ENCODE data around the gene ADGRD2.

ADGRD2 gene

DNA sequence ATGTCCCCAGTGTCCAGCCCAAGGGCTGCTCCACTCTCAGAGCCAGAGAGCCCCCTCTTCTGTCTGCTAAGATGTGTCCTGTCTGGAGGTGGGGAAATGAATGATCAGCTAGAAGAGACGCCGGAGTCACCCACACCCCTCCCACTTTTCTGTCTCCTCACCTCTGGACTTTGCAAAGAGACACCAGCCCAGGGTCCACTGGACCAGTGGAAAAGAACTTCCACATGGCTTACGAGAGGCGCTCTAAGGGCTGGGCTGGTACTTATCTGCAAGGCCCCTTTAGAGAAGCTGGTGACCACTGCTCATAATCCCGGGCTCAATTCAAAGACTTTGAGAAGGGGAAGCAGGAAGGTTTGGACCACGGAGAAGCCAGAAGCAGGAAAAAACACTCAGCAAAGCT is 47.8 kb downstream of the ADGRD2 start:
- no peak for DNase-seq (ENCODE audit: low spot score)

- no peak for DNase-seq (ENCODE audit: low spot score)
Measured at GRCh38 chr9:124498499-124499146, 48.4 kb downstream of the ADGRD2 start.

- no peak for DNase-seq (ENCODE audit: low spot score)
Measured at GRCh38 chr9:124499216-124499615, 49.0 kb downstream of the ADGRD2 start.

DNA sequence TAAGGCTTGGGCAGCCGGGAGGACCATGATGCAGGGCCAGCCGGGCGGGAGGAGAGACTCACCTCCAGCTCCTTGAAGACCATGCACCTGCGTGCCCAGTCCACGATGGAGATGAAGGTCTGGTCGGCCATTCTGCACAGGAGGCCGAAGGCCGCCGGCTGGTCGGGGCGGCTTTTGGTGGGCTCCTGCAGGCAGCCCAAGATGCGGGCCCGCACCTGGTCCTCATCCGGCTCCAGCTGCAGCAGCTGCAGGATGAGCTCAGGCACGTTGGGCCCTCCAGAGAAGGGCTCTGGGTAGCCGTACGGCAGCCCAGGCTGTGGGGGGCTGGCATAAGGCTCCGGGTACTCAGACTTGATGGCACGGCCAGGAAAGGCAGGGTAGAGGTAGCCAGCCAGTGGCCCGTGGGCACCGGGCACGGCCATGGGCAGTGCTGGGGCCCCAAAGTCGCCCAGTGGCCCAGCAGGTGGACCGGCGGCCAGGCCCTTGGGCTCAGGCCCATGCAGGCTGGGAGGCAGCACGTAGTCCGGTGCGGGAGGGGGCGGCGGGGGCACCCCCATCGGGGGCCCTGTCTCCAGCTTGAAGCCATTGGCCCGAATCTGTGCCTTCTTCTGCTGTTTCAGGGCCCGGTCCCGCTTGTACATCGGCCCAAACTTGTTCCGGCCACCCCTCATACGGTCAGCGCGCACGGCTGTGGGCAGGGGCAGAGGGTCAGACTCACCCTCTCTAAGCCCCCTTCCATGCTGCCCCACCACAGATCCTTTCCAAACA is 50.0 kb downstream of the ADGRD2 start:
- DNase-seq (ENCODE audit: low spot score): no peak

DNA sequence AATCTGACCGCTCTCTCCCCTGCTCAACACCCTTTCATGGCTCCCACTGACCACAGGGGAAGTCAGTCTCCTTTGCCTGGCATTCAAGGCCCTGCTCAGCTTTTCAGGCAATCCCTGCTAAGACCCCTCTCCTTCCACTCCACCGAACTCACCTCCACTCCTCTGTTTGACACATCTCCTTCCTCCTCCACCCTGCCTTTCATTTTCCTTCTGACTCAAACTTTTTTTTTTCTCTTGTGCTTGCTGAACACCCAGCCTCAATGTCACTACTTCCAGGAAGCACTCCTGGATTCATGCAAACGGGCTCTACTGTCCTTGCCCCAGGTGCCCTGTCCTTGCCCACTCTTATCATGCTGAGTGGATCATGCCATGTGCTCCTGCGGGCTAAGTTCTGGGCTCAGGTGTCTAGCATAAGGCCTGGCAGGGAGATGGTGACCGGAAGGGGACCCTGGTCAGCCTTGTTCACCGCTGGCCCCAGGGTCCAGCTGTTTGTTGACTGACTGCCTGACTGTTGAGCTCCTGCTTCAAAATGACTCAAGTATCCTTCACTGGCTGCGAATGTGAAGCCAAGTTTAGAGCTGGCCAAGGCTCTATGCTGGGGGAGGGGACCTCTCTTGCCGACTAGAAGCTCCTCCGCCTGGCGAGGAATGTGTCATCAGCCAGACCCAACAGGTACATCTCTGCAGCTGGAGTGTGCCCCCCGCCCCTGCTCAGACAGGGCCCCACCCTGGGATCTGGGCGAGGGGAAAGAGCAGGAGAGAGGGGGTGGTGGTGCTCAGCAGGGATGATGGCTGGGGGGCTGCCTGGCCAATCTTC is 50.8 kb downstream of the ADGRD2 start:
- DNase-seq (ENCODE audit: low spot score): no peak

DNA sequence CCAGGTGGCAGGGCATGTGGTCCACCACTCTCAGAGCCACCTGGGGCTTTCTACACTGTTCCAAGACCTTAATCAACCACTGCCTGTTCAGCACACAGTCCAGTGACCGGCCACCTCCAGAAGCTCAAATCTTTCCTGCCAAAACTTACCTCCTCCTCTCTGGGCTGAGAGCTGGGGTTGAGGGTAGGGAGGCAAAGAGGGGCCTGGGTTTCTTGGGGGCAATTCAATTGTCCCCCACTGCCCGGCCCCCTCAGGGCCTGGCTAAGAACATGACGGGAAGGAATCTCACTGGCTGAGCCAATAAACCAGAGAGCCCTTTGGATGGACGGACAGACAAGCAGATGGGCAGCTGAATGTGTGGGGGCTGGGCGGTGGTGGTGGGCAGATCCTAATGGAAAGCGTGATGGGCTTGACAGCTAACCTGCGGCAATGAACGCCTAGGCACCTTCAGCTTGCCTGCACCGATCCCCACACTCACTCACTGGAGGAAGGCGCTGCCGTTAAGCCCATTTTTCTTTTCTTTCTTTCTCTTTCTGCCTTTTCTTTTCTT is 51.6 kb downstream of the ADGRD2 start:
- no peak for DNase-seq (ENCODE audit: low spot score)

DNA sequence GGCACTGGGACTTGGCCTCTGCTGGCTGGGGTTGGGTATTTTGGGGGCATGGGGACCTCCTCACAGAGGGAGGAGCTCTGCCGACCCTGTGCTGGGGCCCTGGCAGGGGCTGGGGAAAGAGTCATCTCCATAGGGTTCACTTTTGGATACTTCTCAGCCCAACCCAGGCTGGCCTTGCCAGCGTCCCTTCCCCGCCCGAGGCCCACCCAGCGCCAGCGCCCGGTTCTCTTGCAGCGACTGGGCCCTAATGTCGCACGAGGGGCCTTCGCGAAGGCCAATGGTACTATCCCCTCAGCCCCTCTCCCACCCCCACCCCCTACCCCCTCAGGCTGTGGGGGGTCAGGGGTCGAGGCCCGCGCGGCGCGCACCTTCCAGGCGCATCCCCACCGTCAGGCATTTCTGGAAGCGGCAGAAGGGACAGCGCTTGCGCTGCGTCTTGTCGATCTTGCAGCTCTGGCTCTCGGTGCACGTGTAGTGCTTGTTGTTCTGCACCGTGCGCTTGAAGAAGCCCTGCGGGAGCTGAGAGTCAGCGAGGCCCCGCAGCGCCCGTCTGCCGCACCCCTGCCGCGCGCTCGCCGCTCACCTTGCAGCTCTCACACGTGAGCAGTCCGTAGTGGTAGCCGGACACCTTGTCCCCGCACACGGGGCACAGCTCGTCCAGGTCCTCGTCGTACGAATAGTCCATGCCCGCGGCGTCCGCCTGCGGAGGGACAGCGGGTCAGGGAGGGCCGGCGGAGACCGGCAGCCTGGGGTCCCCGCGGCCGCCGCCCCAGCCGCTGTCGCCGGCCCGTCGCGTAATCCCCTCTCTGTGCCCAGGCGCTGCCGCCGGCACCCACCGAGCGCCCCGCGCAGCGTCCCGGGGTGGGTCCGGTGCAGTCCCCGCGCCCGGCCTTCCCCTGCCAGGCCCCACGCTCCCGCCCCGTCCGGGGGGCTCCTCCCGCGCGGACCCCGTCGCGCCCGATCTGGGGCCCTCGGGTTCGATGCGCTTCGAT is 52.8 kb downstream of the ADGRD2 start:
- no peak for DNase-seq (ENCODE audit: low spot score)

DNA sequence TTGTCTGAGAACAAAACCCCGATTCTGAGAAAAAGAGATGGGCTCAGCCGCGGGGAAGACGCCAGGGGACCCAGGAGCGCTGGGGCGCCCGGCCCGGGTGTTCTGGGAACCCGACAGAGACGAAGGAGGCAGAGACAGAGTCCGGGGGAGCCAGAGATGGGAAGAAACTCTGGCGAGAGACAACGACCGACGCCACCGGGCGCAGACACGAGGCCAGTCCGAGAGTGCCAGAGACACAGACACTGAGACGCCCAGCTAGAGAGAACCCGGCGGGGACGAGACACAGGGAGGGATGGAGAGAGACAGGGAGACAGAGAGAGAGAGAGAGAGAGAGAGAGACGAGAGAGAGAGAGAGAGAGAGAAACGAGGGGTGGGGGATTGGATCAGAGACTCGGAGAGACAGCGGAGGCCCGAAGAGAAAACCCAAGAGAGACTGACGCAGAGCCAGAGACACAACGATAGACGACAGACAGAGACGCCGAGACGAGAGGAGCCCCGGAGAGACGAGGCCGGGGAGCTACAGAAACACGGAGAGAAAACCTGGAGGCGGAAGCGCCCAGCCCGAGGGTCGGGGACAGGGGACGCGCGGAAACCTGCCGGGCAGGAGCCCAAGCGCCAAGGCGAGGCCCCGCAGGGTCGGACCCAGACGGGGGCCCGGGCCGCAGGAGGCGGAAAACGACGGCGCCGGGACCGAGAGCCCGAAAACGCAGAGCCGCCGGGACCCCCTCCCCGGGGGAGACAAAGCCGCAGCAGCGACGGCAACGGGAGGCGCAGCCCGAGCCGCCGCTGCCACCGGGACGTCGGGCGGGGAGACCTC is 53.7 kb downstream of the ADGRD2 start:
- DNase-seq (ENCODE audit: low spot score): no peak

DNA sequence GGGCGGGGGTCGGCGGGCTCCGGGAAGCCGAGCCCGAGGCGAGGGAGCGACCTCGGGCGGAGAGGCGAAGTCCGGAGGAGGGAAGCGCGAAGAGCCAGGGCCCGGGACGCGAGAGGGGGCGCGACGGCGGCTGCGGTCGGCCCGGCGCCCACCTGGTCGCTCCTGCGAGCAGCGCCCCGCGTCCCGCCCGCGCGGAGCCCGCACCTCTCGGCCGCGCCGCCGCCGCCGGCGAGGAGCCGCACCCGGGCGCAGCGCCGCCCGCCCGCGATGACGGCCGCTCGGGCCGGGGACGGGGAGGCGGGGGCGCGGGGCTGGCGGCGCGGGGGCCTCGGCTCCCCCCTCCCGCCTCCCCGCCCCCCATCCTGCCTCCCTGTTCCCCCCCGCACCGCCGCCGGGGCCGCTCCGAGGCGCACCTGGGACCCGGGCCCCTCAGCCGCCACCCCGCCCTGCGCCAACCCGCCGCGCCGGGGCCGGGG is 54.3 kb downstream of the ADGRD2 start:
- no peak for DNase-seq (ENCODE audit: low spot score)

DNA sequence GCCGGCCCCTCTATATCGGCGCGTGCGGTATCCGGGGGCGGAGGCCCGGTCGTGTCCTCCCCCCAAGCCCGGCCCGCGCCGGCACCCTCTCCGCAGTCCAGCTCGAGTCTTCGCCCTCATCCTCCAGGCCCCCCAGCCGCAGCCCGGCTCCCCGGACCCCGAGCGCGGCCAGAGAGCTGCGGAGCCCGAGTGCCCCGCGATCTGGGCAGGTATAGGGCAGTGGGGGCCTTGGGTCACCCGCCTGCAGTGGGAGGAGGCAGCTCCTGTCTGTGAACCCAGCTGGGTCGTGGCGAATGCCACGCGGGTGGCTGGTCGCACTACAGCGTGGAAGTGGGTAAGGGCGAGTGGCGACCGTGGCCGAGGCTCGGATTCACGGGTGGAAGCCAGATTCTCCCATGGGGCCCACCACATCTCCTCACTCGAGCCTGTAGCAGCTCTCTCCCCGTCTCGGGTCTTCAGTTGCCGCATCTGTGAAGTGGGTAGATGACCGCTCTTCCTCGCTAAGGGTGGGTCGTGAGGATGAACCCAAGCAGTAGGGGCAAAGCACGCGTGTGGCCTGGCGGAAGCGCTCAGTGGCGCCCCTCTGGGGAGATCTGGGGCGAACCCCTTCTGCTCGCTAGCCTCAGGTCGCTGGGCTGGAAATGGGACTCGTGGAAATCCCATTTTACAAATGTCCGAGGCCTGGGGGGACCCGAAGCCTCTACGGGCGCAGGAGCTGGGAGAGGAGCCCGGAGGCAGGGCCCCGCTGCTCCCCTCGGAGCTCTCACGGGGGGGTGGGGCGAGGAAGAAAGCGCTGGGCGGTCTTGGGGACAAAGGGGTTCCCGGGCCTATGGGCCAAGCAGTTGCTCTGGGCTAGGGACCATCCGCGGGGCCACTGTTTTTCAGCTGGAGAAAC is 55.0 kb downstream of the ADGRD2 start:
- DNase-seq (ENCODE audit: low spot score): no peak

GRCh38 chr9:124505901-124506346 is 55.7 kb downstream of the ADGRD2 start:
- DNase-seq (ENCODE audit: low spot score): no peak

DNA sequence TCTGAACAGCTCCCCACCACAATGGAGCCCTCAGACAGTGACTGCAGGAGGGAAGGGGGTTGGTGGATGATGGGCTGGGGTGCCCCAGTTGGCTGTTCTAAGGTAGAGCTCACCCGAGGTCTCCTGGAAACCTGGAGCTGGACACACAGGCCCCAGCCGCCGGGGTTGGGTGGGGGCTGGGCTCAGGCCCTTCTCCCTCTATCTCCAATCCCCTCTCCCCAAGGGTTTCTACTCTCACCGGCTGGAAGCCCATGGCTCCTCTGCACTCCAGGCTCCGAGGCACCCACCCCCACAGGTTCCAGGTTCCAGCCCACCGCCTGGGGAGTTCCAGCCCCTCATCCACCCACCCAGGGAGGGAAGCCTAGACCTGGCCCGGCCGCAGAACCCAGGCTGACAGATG is 56.2 kb downstream of the ADGRD2 start:
- no peak for DNase-seq (ENCODE audit: low spot score)

- no peak for DNase-seq (ENCODE audit: low spot score)
Measured at GRCh38 chr9:124506931-124507879, 57.0 kb downstream of the ADGRD2 start, which contains the start of gene NR5A1. TSS of gene NR5A1 (minus strand) at chr9:124507399. CDS start at chr9:124503395, 4,004 bp downstream.

DNA sequence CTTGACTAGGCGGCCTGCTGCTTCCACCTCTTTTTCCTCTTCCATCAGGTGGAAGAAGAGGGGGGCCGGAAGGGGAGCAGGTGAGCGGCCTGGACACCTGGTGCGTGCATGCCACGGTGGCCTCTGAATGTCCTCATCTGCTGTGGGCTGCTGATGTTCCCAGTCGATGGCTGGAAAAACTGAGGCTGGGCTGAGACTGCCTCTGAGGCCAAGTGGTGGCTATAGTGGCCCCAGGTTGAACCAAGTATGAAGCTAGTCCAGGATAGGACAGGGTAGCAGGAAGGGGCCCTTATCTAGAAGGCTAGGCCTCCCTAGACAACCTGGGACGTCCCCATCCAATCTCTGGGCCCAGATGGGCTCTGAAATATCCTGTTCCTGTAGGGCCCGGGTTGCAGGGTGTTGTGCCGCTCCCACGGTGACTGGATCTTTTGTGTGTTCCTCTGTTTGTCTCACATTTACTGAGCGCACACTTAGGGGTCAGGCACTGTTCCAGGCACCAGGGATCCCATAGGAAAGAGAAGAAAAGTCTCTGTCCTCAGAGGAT is 57.7 kb downstream of the ADGRD2 start:
- no peak for DNase-seq (ENCODE audit: low spot score)

GRCh38 chr9:124510650-124511425 is 60.6 kb downstream of the ADGRD2 start:
- no peak for DNase-seq (ENCODE audit: low spot score)

- DNase-seq (ENCODE audit: low spot score): no peak
Measured at GRCh38 chr9:124511426-124511840, 61.2 kb downstream of the ADGRD2 start.

Data from pons (tissue), 1 donor.